Measurements from ENCODE around the gene MYNN. TPM values are rescaled to one million over a fixed set of nuclear protein-coding genes. Genes with fewer than 3 reads are reported as not detected.

The MYNN gene
- total RNA-seq: 11.4 and 13.1 TPM in 2 replicates

DNA sequence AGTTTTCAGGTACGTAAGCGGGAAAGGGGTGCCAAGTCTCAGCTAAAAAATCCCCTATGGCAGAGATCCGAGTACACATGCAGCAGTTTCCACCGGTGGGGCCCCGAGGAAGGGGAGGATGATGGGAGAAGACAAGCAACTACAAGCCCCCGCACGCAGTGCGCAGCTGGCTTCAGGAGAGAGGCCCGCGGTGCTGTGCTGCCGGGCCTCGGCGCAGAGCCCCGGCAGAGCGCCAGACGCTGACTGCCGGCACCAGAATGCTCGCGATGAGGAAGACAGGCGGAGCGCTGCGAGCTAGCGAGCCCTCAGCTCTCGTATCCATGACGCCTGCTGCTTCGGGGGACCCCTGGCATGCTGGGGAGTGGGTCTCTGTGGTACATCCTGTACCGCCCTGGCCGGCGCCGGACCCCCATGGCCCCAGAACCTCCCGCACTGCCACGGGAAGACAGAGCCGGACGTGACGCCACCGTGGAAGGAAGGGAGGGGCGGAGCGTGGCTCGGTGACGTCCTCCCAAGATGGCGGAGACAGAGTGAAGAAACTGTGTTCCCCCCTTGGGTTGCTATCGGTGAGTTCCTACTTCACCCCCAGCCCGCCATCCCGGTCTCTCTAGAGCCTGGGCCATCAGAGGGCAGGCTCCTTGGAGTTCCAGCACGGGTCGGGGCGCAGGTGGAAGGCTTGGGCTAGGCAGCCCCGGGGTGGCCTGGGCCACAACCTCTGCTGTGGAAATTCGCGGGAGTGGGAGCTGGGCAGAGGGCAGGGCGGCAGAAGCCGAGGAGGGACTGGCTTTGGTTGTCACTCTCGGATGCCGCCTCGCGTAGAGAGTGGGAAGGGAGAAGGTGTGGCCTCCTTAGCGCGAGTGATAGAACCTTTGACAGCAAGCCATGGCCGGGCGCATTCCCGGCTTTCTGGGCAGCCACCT is at the start of gene MYNN:
TSS of gene MYNN (plus strand) at position 500 of the 920 bp plus-strand sequence. CDS start 900 bp downstream, outside the sequence.

DNA sequence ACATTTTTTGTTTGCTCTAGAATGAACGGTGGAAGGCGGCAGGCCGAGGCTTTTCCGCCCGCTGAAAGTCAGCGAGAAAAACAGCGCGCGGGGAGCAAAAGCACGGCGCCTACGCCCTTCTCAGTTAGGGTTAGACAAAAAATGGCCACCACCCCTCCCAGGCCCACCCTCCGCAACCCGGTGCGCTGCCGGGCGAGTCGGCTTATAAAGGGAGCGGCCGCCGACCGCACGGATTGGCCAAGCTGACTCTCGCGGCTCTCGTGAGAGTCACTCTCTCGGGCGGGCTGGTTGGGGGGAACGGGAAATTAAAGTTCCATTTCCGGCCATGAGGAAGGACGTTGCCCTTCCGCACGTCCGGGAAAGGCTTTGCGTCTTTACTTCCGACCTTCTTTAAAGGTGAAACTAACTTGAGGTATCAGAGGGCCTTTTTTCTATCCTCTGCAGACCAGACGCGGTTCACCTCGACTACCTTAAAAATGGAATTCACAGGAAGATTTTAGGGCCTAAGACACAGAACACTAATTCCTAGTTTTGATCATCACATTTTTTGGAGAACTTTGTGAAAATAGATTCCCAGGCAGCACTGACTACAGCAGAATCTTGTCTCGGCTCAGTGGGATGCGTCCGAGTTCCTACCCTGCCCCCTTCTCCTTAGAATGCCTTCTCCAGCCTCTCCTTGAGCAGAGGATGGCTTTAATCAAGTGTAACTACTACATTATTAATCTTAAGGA is 8.1 kb upstream of the MYNN start, which contains the start of gene TERC:
TSS of gene TERC (minus strand) at position 179 of the 731 bp plus-strand sequence.

GRCh38 chr3:169769287-169770181 is 3.7 kb upstream of the MYNN start, which contains the start of gene ACTRT3:
Gene ACTRT3 (minus strand): TSS chr3:169769561. CDS start chr3:169769520, 41 bp downstream.

GRCh38 chr3:169812332-169813235 is 39.4 kb downstream of the MYNN start, which contains the start of the genes LRRC34 and LRRIQ4:
Gene LRRC34 (minus strand): TSS chr3:169812904. CDS start chr3:169812548, 356 bp downstream.
Gene LRRIQ4 (plus strand): TSS chr3:169812870. CDS start chr3:169821922, 9,052 bp downstream.

Other genes starting within 250 kb of the MYNN start
- 1.3 and 2.1 TPM in 2 replicates for gene MECOM, start 109.7 kb upstream of the MYNN start, total RNA-seq
- 329 and 384 TPM in 2 replicates for gene TERC, start 8.3 kb upstream of the MYNN start, total RNA-seq
- 1.9 and 4.4 TPM in 2 replicates for gene ACTRT3, start 3.8 kb upstream of the MYNN start, total RNA-seq
- not detected in 2 replicates for gene LRRIQ4, start 39.5 kb downstream of the MYNN start, total RNA-seq
- gene LRRC34, start 39.5 kb downstream of the MYNN start, total RNA-seq: 2.3 and 10.3 TPM in 2 replicates
- gene LRRC31, start 96.5 kb downstream of the MYNN start, total RNA-seq: not detected in 2 replicates
- not detected in 2 replicates for gene SAMD7, start 138.2 kb downstream of the MYNN start, total RNA-seq
- 16.3 and 21.4 TPM in 2 replicates for gene SEC62, start 193.4 kb downstream of the MYNN start, total RNA-seq

All from hair follicular keratinocyte (primary cell).